ENCODE data around the gene C2CD3.

DNA sequence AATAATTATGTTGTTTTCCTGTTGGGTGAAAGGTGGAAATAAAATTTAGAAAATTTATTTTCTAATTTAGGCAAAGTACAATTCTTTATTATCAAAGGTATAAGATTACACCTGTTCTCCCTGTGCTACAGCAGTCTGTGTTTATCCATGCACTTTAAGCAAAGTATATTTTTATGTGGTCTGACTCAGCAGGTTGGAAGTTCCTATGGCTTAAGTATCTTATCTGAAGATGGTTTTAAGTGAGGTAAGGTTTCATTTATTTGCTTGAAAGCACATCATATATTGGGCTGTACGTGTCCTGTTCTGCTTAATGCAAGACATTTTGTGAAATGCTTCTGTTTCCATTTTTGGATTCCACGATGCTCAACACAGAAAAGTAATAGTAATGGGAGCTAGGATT lies 14.9 kb upstream of the C2CD3 start:
- TF ChIP-seq, protein P1, sequence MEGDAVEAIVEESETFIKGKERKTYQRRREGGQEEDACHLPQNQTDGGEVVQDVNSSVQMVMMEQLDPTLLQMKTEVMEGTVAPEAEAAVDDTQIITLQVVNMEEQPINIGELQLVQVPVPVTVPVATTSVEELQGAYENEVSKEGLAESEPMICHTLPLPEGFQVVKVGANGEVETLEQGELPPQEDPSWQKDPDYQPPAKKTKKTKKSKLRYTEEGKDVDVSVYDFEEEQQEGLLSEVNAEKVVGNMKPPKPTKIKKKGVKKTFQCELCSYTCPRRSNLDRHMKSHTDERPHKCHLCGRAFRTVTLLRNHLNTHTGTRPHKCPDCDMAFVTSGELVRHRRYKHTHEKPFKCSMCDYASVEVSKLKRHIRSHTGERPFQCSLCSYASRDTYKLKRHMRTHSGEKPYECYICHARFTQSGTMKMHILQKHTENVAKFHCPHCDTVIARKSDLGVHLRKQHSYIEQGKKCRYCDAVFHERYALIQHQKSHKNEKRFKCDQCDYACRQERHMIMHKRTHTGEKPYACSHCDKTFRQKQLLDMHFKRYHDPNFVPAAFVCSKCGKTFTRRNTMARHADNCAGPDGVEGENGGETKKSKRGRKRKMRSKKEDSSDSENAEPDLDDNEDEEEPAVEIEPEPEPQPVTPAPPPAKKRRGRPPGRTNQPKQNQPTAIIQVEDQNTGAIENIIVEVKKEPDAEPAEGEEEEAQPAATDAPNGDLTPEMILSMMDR (IDR thresholded peaks at IDR 0.05) = no peak
- no peak for TF ChIP-seq ETV6 (CRISPR knock-in tag; IDR thresholded peaks at IDR 0.05)

Data from WTC11 (cell line).